ENCODE data around the gene REEP2.
"Not testable (repeated sequence)": the region's sequence is repeated elsewhere in the genome, so short reads cannot be mapped to it uniquely, and the experiment has no call there.

Gene REEP2

DNA sequence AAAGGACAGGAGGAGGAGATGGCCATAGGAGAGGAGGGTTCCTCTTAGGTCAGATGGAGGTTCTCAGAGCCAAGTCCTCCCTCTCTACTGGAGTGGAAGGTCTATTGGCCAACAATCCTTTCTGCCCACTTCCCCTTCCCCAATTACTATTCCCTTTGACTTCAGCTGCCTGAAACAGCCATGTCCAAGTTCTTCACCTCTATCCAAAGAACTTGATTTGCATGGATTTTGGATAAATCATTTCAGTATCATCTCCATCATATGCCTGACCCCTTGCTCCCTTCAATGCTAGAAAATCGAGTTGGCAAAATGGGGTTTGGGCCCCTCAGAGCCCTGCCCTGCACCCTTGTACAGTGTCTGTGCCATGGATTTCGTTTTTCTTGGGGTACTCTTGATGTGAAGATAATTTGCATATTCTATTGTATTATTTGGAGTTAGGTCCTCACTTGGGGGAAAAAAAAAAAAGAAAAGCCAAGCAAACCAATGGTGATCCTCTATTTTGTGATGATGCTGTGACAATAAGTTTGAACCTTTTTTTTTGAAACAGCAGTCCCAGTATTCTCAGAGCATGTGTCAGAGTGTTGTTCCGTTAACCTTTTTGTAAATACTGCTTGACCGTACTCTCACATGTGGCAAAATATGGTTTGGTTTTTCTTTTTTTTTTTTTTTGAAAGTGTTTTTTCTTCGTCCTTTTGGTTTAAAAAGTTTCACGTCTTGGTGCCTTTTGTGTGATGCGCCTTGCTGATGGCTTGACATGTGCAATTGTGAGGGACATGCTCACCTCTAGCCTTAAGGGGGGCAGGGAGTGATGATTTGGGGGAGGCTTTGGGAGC lies 29.5 kb downstream of the REEP2 start:
- DNase-seq (ENCODE audit: low read depth): peak; percentile 74
- no peak overlapping the region for H3K4me3 ChIP-seq (ENCODE audit: low read length)
- peaks cover 14% of the 10 kb centered on the region for H3K4me1 ChIP-seq (ENCODE audit: control insufficient read depth, insufficient read depth, low read length)
- H3K9me3 ChIP-seq (ENCODE audit: control insufficient read depth, low read length): no peaks in the 10 kb centered on the region
- no peaks in the 10 kb centered on the region for H3K36me3 ChIP-seq (ENCODE audit: control insufficient read depth, insufficient read depth, low read length, severe bottlenecking)
- H3K9ac ChIP-seq (ENCODE audit: low read length): no peak overlapping the region
- no peaks in the 10 kb centered on the region for H3K27me3 ChIP-seq (replicated peaks; ENCODE audit: control insufficient read depth, insufficient read depth, low read length)

DNA sequence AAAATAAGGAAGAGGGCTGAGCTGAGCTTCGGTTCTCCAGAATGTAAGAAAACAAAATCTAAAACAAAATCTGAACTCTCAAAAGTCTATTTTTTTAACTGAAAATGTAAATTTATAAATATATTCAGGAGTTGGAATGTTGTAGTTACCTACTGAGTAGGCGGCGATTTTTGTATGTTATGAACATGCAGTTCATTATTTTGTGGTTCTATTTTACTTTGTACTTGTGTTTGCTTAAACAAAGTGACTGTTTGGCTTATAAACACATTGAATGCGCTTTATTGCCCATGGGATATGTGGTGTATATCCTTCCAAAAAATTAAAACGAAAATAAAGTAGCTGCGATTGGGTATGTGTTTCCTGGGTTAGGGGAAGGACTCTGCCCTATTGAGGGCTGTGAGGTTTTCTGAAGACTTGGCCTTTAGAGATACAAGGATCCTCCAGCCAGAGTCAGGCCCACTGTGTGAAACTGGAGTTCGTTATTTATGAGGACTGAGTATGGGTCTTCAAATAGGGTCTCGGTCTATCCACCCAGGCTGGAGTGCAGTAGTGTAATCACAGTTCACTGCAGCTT lies 30.2 kb downstream of the REEP2 start:
- Histone ChIP-seq H3K36me3 (ENCODE audit: control insufficient read depth, insufficient read depth, low read length, severe bottlenecking) (no peaks in the 10 kb centered on the region), H3K4me3 (ENCODE audit: low read length) (no peak overlapping the region), H3K9me3 (ENCODE audit: control insufficient read depth, low read length) (no peaks in the 10 kb centered on the region), H3K9ac (ENCODE audit: low read length) (no peak overlapping the region), H3K4me1 (ENCODE audit: control insufficient read depth, insufficient read depth, low read length) (peaks cover 11% of the 10 kb centered on the region), H3K27me3 (replicated peaks; ENCODE audit: control insufficient read depth, insufficient read depth, low read length) (no peaks in the 10 kb centered on the region)
- DNase-seq (ENCODE audit: low read depth): peak; percentile 84

DNA sequence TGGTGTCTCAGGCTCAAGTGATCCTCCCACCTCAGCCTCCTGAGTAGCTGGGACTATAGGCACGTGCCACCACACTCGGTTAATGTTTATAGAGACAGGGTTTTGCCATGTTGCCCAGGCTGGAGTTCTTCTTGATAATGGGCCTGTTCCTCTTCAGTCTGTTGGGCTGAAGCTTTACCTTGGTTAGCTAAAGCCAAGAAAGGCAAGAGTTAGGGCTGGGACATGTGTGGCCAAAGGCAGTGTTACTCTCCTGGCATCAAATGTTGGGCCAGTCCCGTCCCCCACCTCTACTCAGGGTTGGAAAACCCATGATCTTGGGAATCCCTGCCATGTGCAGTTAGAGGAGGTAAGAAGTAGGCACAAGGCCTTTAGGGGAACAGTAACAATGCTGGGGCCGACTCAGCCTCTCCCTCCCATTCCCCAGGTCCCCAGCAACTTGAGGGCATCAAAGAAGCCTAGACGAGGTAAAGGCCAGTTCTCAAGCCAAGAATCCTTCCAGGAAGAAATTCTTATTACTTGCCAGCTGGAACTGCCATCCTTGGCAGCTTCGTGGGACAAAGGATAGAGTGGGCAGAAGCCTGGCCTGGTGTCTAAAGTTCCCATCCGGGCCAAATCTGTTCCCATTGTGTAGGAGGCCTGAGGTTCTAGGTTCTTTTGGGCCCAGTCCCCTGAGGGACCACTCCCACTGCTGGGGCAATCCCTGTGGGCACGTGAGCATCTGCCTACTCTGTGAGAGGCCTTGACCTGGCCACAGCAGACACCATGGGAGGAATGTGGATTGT lies 30.9 kb downstream of the REEP2 start:
- peaks cover 11% of the 10 kb centered on the region for H3K4me1 ChIP-seq (ENCODE audit: control insufficient read depth, insufficient read depth, low read length)
- H3K9ac ChIP-seq (ENCODE audit: low read length): no peak overlapping the region
- DNase-seq (ENCODE audit: low read depth): peak; percentile 94

DNA sequence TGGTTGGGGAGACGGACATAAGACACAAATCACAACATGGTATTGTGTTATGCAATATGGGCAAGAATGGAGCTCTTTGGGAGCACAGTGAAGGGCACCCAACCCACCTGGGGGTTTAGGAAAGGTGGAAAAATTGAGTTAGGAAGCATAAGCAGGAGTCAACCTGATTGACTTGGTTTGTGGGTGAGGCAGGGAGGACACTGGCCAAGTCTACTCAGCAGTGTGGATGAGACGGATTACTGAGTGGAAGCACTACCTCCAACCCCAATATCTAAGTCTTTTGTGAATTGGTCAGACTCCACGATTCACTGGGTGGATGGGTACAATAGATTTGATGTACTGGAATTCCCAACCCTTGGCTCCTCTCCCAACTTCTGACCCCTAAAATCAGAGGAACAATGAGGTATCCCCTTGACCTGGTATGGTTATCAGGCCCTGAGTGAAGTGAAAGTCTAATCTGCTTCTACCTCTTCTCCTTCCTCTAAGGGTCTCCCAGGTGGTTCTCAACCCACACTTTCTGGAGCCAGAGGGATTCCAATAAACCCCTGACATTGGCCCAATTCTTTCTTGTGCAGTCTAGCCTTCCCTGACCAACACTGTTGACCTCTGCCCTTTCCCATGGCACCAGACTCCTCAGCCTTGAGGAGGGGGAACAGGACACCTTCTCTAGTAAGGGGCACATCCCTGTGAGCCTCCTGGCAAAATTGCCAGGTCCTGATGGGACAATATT lies 31.6 kb downstream of the REEP2 start:
- DNase-seq (ENCODE audit: low read depth): no peak
- Histone ChIP-seq H3K27me3 (replicated peaks; ENCODE audit: control insufficient read depth, insufficient read depth, low read length) (no peaks in the 10 kb centered on the region), H3K4me3 (ENCODE audit: low read length) (no peak overlapping the region), H3K4me1 (ENCODE audit: control insufficient read depth, insufficient read depth, low read length) (peaks cover 11% of the 10 kb centered on the region), H3K9me3 (ENCODE audit: control insufficient read depth, low read length) (no peaks in the 10 kb centered on the region), H3K36me3 (ENCODE audit: control insufficient read depth, insufficient read depth, low read length, severe bottlenecking) (no peaks in the 10 kb centered on the region), H3K9ac (ENCODE audit: low read length) (no peak overlapping the region)

More for the DNA sequence above, 30.9 kb downstream of the REEP2 start:
- Histone ChIP-seq H3K9me3 (ENCODE audit: control insufficient read depth, low read length) (no peaks in the 10 kb centered on the region), H3K4me3 (ENCODE audit: low read length) (no peak overlapping the region), H3K27me3 (replicated peaks; ENCODE audit: control insufficient read depth, insufficient read depth, low read length) (no peaks in the 10 kb centered on the region), H3K36me3 (ENCODE audit: control insufficient read depth, insufficient read depth, low read length, severe bottlenecking) (no peaks in the 10 kb centered on the region)

DNA sequence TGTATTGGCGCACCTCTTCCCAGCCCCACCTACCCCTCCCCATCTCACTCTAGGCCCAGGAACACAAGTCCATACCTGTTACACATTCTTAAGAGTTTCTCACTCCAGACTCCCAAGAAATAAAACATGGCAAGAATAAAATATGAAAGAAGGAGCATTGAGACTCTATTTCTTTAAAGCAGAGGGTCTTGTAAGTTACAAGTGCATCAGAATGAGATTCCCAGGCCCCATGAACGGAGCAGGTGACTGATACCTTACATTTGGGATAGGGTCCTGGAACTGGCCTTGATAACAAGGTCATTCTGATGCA lies 32.1 kb downstream of the REEP2 start:
- H3K4me3 ChIP-seq (ENCODE audit: low read length): no peak overlapping the region
- H3K9ac ChIP-seq (ENCODE audit: low read length): no peak overlapping the region
- H3K36me3 ChIP-seq (ENCODE audit: control insufficient read depth, insufficient read depth, low read length, severe bottlenecking): no peaks in the 10 kb centered on the region
- H3K27me3 ChIP-seq (replicated peaks; ENCODE audit: control insufficient read depth, insufficient read depth, low read length): no peaks in the 10 kb centered on the region
- peaks cover 8% of the 10 kb centered on the region for H3K4me1 ChIP-seq (ENCODE audit: control insufficient read depth, insufficient read depth, low read length)
- no peak for DNase-seq (ENCODE audit: low read depth)
- H3K9me3 ChIP-seq (ENCODE audit: control insufficient read depth, low read length): no peaks in the 10 kb centered on the region

DNA sequence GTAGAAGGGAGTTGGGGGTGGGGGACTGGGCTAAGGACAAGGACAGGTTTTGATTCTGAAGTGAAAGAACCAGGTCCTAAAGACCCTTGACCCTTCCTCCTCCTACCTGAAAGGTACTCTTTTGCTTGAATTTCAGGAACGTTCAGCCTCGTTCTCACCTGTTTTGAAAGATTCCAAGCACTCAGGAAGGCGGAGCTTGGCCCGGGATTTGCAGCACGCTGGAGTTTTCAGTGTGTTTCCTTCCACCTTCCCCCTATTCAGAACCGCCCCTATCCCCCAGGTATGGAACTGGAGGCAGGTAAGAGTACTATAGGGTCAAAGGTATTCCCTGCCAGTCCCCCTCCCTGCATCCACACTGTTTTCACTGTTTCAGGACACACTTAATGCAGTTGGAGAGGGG lies 33.5 kb downstream of the REEP2 start:
- DNase-seq (ENCODE audit: low read depth): no peak
- H3K27me3 ChIP-seq (replicated peaks; ENCODE audit: control insufficient read depth, insufficient read depth, low read length): no peaks in the 10 kb centered on the region
- H3K4me1 ChIP-seq (ENCODE audit: control insufficient read depth, insufficient read depth, low read length): no peaks in the 10 kb centered on the region
- H3K36me3 ChIP-seq (ENCODE audit: control insufficient read depth, insufficient read depth, low read length, severe bottlenecking): no peaks in the 10 kb centered on the region
- no peak overlapping the region for H3K4me3 ChIP-seq (ENCODE audit: low read length)
- no peaks in the 10 kb centered on the region for H3K9me3 ChIP-seq (ENCODE audit: control insufficient read depth, low read length)
- H3K9ac ChIP-seq (ENCODE audit: low read length): no peak overlapping the region

DNA sequence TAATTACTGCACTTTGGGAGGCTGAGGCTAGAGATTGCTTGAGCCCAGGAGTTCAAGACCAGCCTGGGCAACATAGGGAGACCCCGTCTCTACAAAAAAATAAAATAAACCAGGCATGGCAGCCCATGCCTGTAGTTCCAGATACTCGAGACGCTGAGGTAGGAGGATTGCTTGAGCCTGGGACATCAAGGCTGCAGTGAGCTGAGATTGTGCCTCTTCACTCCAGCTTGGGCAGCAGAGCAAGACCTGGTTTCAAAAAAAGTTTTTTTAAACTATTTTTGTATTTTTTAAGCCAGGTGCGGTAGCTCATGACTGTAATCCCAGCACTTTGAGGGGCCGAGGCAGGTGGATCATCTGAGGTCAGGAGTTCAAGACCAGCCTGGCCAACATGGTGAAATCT lies 34.3 kb downstream of the REEP2 start:
- not testable (repeated sequence) for H3K36me3 ChIP-seq (ENCODE audit: control insufficient read depth, insufficient read depth, low read length, severe bottlenecking); H3K27me3 ChIP-seq (replicated peaks; ENCODE audit: control insufficient read depth, insufficient read depth, low read length); DNase-seq (ENCODE audit: low read depth); H3K9me3 ChIP-seq (ENCODE audit: control insufficient read depth, low read length); H3K4me1 ChIP-seq (ENCODE audit: control insufficient read depth, insufficient read depth, low read length); H3K9ac ChIP-seq (ENCODE audit: low read length); H3K4me3 ChIP-seq (ENCODE audit: low read length)

DNA sequence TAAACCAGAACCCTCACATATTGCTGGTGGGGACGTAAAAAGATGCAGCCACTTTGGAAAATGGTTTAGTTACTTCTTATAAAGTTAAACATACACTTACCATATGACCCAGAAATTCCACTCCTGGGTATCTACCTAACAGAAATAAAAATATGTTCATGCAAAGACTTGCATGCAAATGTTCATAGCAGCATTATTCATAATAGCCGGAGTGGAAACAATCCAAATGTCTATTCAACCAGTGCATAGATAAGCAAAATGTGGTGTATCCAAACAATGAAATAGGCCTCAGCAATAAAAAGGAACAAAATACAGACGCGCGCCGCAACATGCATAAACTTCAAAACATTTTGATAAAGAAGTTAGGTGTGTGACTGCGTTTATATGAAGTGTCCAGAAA lies 38.1 kb downstream of the REEP2 start:
- Histone ChIP-seq H3K4me3 (ENCODE audit: low read length) (no peak overlapping the region), H3K36me3 (ENCODE audit: control insufficient read depth, insufficient read depth, low read length, severe bottlenecking) (no peaks in the 10 kb centered on the region), H3K27me3 (replicated peaks; ENCODE audit: control insufficient read depth, insufficient read depth, low read length) (no peaks in the 10 kb centered on the region), H3K4me1 (ENCODE audit: control insufficient read depth, insufficient read depth, low read length) (no peaks in the 10 kb centered on the region), H3K9me3 (ENCODE audit: control insufficient read depth, low read length) (no peaks in the 10 kb centered on the region), H3K9ac (ENCODE audit: low read length) (no peak overlapping the region)
- DNase-seq (ENCODE audit: low read depth): no peak

DNA sequence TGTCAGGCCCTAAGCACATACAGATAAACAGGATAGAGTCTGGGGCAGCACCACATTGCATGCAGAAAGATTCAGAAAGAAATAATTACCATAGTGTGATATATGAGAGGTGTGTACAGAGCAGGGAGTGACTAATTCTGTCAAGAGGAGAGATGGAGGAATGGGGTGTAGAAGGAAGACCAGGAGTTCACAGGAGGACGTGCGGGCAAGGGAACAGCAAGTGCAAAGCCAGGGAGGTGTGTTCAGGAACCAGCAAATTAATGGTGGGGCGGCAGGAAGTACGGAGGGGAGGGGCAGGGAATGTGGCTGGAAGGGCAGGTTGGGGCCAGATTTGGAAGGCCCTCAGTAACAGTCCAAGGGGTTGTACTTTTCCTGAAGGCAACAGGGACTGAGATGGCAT lies 43.8 kb downstream of the REEP2 start:
- Histone ChIP-seq H3K4me1 (ENCODE audit: control insufficient read depth, insufficient read depth, low read length) (no peaks in the 10 kb centered on the region), H3K4me3 (ENCODE audit: low read length) (no peak overlapping the region), H3K36me3 (ENCODE audit: control insufficient read depth, insufficient read depth, low read length, severe bottlenecking) (no peaks in the 10 kb centered on the region), H3K9me3 (ENCODE audit: control insufficient read depth, low read length) (no peaks in the 10 kb centered on the region), H3K9ac (ENCODE audit: low read length) (no peak overlapping the region), H3K27me3 (replicated peaks; ENCODE audit: control insufficient read depth, insufficient read depth, low read length) (no peaks in the 10 kb centered on the region)
- no peak for DNase-seq (ENCODE audit: low read depth)

DNA sequence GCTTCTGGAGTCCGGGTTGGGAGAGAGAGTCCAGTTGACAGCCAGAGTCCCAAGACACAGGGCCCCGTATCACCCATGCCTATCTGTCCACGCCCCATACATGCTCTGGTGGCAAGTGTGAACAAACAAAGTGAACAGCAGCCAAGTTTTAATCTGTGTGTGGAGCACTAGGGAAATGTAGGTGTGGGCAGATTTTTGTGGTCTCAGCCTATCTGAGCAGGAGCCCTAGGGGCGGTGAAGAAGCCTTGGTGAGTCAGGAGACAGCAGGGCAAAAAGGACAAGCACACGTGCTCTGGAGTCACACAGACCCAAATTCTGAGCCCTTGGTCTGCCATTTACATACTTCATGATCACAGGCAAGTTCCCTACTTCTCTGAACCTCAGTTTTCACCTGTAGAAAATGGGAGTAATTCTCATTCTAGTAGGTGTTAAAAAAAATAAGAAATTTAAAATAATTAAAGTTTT lies 49.7 kb downstream of the REEP2 start:
- Histone ChIP-seq H3K9ac (ENCODE audit: low read length) (no peak overlapping the region), H3K9me3 (ENCODE audit: control insufficient read depth, low read length) (no peaks in the 10 kb centered on the region), H3K4me3 (ENCODE audit: low read length) (no peak overlapping the region), H3K4me1 (ENCODE audit: control insufficient read depth, insufficient read depth, low read length) (peaks cover 13% of the 10 kb centered on the region), H3K36me3 (ENCODE audit: control insufficient read depth, insufficient read depth, low read length, severe bottlenecking) (no peaks in the 10 kb centered on the region), H3K27me3 (replicated peaks; ENCODE audit: control insufficient read depth, insufficient read depth, low read length) (peaks cover 20% of the 10 kb centered on the region)
- peak; percentile 41 for DNase-seq (ENCODE audit: low read depth)

DNA sequence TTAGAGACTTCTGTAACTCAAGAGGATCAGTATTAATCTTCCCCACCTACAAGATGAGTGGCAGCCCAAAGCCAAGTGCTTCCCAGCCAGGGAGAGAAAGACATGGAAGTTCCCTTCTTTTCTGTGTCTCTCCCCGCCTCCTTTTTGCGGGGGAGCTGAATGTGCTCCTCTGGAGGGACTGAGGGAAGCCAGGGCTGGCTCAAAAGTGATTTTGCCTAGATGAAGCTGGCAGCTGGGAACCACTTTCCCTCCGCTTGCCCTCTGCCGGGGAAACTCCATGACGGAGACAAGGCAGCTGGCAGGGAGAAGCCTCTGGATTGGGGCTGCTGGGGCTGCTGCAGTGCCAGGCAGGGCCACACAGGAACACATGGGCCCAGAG lies 50.8 kb downstream of the REEP2 start:
- DNase-seq (ENCODE audit: low read depth): no peak
- H3K4me3 ChIP-seq (ENCODE audit: low read length): no peak overlapping the region
- no peaks in the 10 kb centered on the region for H3K36me3 ChIP-seq (ENCODE audit: control insufficient read depth, insufficient read depth, low read length, severe bottlenecking)
- no peak overlapping the region for H3K9ac ChIP-seq (ENCODE audit: low read length)
- H3K27me3 ChIP-seq (replicated peaks; ENCODE audit: control insufficient read depth, insufficient read depth, low read length): peaks cover 20% of the 10 kb centered on the region
- peaks cover 13% of the 10 kb centered on the region for H3K4me1 ChIP-seq (ENCODE audit: control insufficient read depth, insufficient read depth, low read length)
- H3K9me3 ChIP-seq (ENCODE audit: control insufficient read depth, low read length): no peaks in the 10 kb centered on the region
